SJCRH30 (cell line): ENCODE measurements around the gene EIF2S1. TPM values are rescaled to one million over a fixed set of nuclear protein-coding genes. Genes with fewer than 3 reads are reported as not detected.

ENCODE experiments used
- DNase-seq, 2 experiments: peaks; one replicate each; pipeline ENCODE4 v3.0.0-alpha.2; 2015 to 2020
- H3K27ac ChIP-seq: fragments of 250-450 bp; sonication (Bioruptor Pico); 2 replicates; pipeline ENCODE4 v1.5.1; 2020; ENCODE audit warnings: mild to moderate bottlenecking, moderate library complexity
- H3K27me3 ChIP-seq: fragments of 250-450 bp; sonication (Bioruptor Pico); 2 replicates; pipeline ENCODE4 v1.5.1; 2020; ENCODE audit warnings: mild to moderate bottlenecking, moderate library complexity
- H3K36me3 ChIP-seq: fragments of 250-450 bp; sonication (Bioruptor Pico); 2 replicates; pipeline ENCODE4 v1.5.1; 2020; ENCODE audit warnings: mild to moderate bottlenecking, moderate library complexity
- H3K4me1 ChIP-seq: fragments of 250-450 bp; sonication (Bioruptor Pico); 2 replicates; pipeline ENCODE4 v1.5.1; 2020; ENCODE audit warnings: mild to moderate bottlenecking, moderate library complexity
- H3K4me3 ChIP-seq: fragments of 250-450 bp; sonication (Bioruptor Pico); 2 replicates; pipeline ENCODE4 v1.5.1; 2020; ENCODE audit warnings: mild to moderate bottlenecking, moderate library complexity
- H3K9me3 ChIP-seq: fragments of 250-450 bp; sonication (Bioruptor Pico); replicated peaks from 2 replicates; pipeline ENCODE4 v1.5.1; 2020; ENCODE audit warnings: mild to moderate bottlenecking, moderate library complexity
- total RNA-seq: library from RNA; depleted of rRNA; stranded (reverse); fragments of >200 nt; shearing (Covaris generic); gene quantifications from 2 replicates; pipeline ENCODE4 v1.2.3, GENCODE V29; 2014

The EIF2S1 gene
- total RNA-seq, 1 experiment from 2014 or later = 236 TPM

GRCh38 chr14:67357969-67358354 lies 2.2 kb upstream of the EIF2S1 start:
- H3K36me3 ChIP-seq = peaks cover 8% of the 10 kb centered on the region
- no peaks in the 10 kb centered on the region for H3K9me3 ChIP-seq
- H3K27ac ChIP-seq = no peak overlapping the region
- H3K4me1 ChIP-seq = peaks cover 6% of the 10 kb centered on the region; the same call in 1 of the 2 replicates
- H3K4me3 ChIP-seq = peak overlapping the region; percentile 78; the same call in 1 of the 2 replicates
- H3K27me3 ChIP-seq = no peaks in the 10 kb centered on the region
- DNase-seq = no peak

- H3K4me1 ChIP-seq = peaks cover 6% of the 10 kb centered on the region; the same call in 1 of the 2 replicates
- peaks cover 8% of the 10 kb centered on the region for H3K36me3 ChIP-seq
- H3K27ac ChIP-seq = peak overlapping the region; percentile 97
- DNase-seq = peak; percentile 2 to 35
- H3K4me3 ChIP-seq = peak overlapping the region; percentile 78
- no peaks in the 10 kb centered on the region for H3K27me3 ChIP-seq
- H3K9me3 ChIP-seq = no peaks in the 10 kb centered on the region
Observed at GRCh38 chr14:67358924-67359774, 979 bp upstream of the EIF2S1 start.

GRCh38 chr14:67360470-67361206 lies 510 bp downstream of the EIF2S1 start:
- Histone ChIP-seq H3K9me3 (no peaks in the 10 kb centered on the region), H3K27me3 (no peaks in the 10 kb centered on the region), H3K4me3 (peak overlapping the region; percentile 78), H3K36me3 (peaks cover 22% of the 10 kb centered on the region), H3K27ac (peak overlapping the region; percentile 97), H3K4me1 (peaks cover 6% of the 10 kb centered on the region; the same call in 1 of the 2 replicates)
- DNase-seq = no peak

- H3K4me3 ChIP-seq = no peak overlapping the region
- H3K4me1 ChIP-seq = peaks cover 2% of the 10 kb centered on the region; the same call in 1 of the 2 replicates
- H3K9me3 ChIP-seq = no peaks in the 10 kb centered on the region
- no peak for DNase-seq
- H3K27ac ChIP-seq = no peak overlapping the region
- peaks cover 67% of the 10 kb centered on the region for H3K36me3 ChIP-seq
- no peaks in the 10 kb centered on the region for H3K27me3 ChIP-seq
Observed at GRCh38 chr14:67365476-67365875, 5.3 kb downstream of the EIF2S1 start.

GRCh38 chr14:67370830-67371229 lies 10.7 kb downstream of the EIF2S1 start:
- no peak for DNase-seq
- Histone ChIP-seq H3K36me3 (peaks cover 84% of the 10 kb centered on the region), H3K27me3 (no peaks in the 10 kb centered on the region), H3K9me3 (no peaks in the 10 kb centered on the region), H3K4me1 (no peaks in the 10 kb centered on the region), H3K27ac (no peak overlapping the region), H3K4me3 (no peak overlapping the region)

- no peak for DNase-seq
- Histone ChIP-seq H3K27ac (no peak overlapping the region), H3K36me3 (peaks cover 84% of the 10 kb centered on the region), H3K27me3 (no peaks in the 10 kb centered on the region), H3K4me3 (no peak overlapping the region), H3K9me3 (no peaks in the 10 kb centered on the region), H3K4me1 (no peaks in the 10 kb centered on the region)
Observed at GRCh38 chr14:67371247-67372148, 11.4 kb downstream of the EIF2S1 start.

- Histone ChIP-seq H3K36me3 (peaks cover 84% of the 10 kb centered on the region), H3K9me3 (no peaks in the 10 kb centered on the region), H3K4me1 (no peaks in the 10 kb centered on the region), H3K27ac (no peak overlapping the region), H3K27me3 (no peaks in the 10 kb centered on the region), H3K4me3 (no peak overlapping the region)
- no peak for DNase-seq
Observed at GRCh38 chr14:67372833-67373232, 12.7 kb downstream of the EIF2S1 start.

GRCh38 chr14:67373347-67373746 lies 13.2 kb downstream of the EIF2S1 start:
- no peak overlapping the region for H3K27ac ChIP-seq
- peaks cover 80% of the 10 kb centered on the region for H3K36me3 ChIP-seq
- no peaks in the 10 kb centered on the region for H3K4me1 ChIP-seq
- H3K4me3 ChIP-seq = no peak overlapping the region
- DNase-seq = no peak
- no peaks in the 10 kb centered on the region for H3K9me3 ChIP-seq
- H3K27me3 ChIP-seq = no peaks in the 10 kb centered on the region

GRCh38 chr14:67377916-67378315 lies 17.8 kb downstream of the EIF2S1 start:
- Histone ChIP-seq H3K27me3 (no peaks in the 10 kb centered on the region), H3K4me1 (no peaks in the 10 kb centered on the region), H3K4me3 (no peak overlapping the region), H3K9me3 (no peaks in the 10 kb centered on the region), H3K27ac (no peak overlapping the region), H3K36me3 (peaks cover 75% of the 10 kb centered on the region)
- no peak for DNase-seq

- Histone ChIP-seq H3K4me3 (no peak overlapping the region), H3K27me3 (no peaks in the 10 kb centered on the region), H3K27ac (no peak overlapping the region), H3K9me3 (no peaks in the 10 kb centered on the region), H3K4me1 (no peaks in the 10 kb centered on the region), H3K36me3 (peaks cover 60% of the 10 kb centered on the region)
- DNase-seq = no peak
Observed at GRCh38 chr14:67385120-67385519, 25.0 kb downstream of the EIF2S1 start.

- H3K4me3 ChIP-seq = no peak overlapping the region
- no peak overlapping the region for H3K27ac ChIP-seq
- no peak for DNase-seq
- no peaks in the 10 kb centered on the region for H3K9me3 ChIP-seq
- H3K36me3 ChIP-seq = peaks cover 56% of the 10 kb centered on the region
- H3K27me3 ChIP-seq = no peaks in the 10 kb centered on the region
- H3K4me1 ChIP-seq = no peaks in the 10 kb centered on the region
Observed at GRCh38 chr14:67385618-67386017, 25.5 kb downstream of the EIF2S1 start.

- DNase-seq = no peak
- Histone ChIP-seq H3K9me3 (no peaks in the 10 kb centered on the region), H3K27me3 (no peaks in the 10 kb centered on the region), H3K4me3 (no peak overlapping the region), H3K27ac (no peak overlapping the region), H3K4me1 (no peaks in the 10 kb centered on the region), H3K36me3 (peaks cover 41% of the 10 kb centered on the region)
Observed at GRCh38 chr14:67387195-67387594, 27.1 kb downstream of the EIF2S1 start.

- no peaks in the 10 kb centered on the region for H3K4me1 ChIP-seq
- peaks cover 21% of the 10 kb centered on the region for H3K36me3 ChIP-seq
- no peak overlapping the region for H3K27ac ChIP-seq
- no peaks in the 10 kb centered on the region for H3K27me3 ChIP-seq
- DNase-seq = no peak
- H3K9me3 ChIP-seq = no peaks in the 10 kb centered on the region
- H3K4me3 ChIP-seq = no peak overlapping the region
Observed at GRCh38 chr14:67389275-67389674, 29.1 kb downstream of the EIF2S1 start.

GRCh38 chr14:67389811-67390534 lies 29.8 kb downstream of the EIF2S1 start:
- peaks cover 14% of the 10 kb centered on the region for H3K36me3 ChIP-seq
- no peak for DNase-seq

More at GRCh38 chr14:67389811-67390534, 29.8 kb downstream of the EIF2S1 start:
- H3K9me3 ChIP-seq = no peaks in the 10 kb centered on the region
- H3K4me3 ChIP-seq = no peak overlapping the region
- no peak overlapping the region for H3K27ac ChIP-seq
- H3K4me1 ChIP-seq = no peaks in the 10 kb centered on the region
- H3K27me3 ChIP-seq = no peaks in the 10 kb centered on the region
